NCI-H2196 (cell line): ENCODE data around the gene NRP2.

Experiments used
- DNase-seq: peaks from one replicate; lab custom pipeline; 2025; ENCODE audit not compliant: unreplicated experiment; lab: John Stamatoyannopoulos, UW

NRP2 gene

GRCh38 chr2:205686056-205686782 lies 3.9 kb downstream of the NRP2 start:
- no peak for DNase-seq

DNA sequence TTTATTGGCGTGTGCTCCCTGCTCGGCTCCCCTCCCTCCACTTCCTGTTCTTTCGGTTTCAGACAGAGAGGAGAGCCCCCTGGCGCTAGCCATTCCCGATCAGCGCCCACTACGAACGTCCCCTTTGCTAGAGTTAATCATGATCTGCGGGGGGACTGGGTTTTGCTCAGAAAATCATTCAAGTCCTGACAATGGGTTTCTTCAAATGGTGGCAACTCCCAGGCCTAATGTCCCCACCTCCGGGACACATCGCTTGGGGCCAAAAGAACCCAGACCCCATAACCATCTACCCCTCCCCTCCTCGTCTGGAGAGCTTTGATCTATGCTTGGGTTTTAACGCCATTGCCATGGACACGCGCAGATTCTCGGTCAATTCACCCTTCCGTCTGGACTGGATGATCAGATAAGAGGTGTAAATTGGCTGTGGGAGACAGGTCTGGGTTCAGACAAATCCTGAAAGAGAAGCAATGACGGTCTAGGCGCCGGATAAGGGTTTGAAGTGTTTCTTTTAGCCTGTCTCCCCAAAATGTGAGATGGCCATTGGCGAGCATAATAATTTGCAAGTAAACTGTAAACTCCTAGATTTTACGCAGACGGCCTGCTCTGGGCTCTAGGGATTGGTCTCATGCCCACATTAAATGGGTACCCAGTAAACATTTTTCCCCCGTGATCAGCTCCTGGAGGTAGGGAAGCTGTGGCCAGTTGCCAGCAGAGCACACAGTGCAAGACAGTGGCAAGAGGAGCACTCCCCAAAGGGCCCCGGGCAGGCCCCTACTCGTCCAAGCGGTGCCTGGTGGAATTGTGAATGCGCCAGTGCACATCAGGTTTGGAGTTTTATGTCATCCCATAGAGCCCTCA lies 4.7 kb downstream of the NRP2 start:
- no peak for DNase-seq

- DNase-seq: no peak
These were observed 5.3 kb downstream of the NRP2 start for GRCh38 chr2:205687641-205687956.

- no peak for DNase-seq
These were observed 6.3 kb downstream of the NRP2 start for GRCh38 chr2:205688417-205689200.

DNA sequence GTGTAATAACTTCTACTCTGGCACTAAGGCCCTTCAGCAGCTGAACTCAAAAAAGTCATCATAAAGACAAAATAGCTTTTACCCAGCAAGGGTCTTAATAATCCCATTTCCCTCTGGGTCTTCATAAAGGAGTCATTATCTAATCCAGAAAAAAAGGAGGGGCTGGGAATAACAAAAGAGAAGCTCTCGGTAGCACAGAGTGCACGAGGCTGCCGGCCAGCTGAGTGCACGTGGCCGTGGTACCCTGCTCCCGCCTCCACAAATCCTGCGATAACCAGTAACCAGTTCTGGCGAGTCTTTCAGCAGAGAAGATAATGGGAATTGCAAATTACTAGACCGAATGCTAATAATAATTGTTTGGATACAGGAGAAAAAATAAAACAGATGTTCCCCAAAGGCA lies 7.5 kb downstream of the NRP2 start:
- no peak for DNase-seq

GRCh38 chr2:205692104-205692503 lies 9.8 kb downstream of the NRP2 start:
- DNase-seq: no peak

DNA sequence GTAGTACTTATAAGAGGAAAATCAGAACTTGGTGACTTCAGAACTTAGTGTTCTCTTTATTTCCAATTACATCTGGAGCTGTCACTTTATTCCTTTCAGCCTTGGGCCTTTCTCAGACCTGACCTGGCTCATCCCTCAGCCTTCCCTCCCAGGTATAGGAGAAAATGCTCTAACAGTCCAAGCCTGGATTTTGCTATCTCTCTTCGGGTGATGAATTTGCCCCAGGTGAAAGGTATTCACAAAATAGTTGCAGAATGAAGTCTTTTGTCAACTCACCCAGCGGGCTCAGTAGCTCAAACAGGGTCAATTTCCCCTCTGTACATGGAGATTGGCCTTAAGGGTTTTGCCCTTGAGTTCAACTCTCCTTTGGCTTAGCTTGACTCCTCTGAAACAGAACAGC lies 12.0 kb downstream of the NRP2 start:
- DNase-seq: no peak

GRCh38 chr2:205695460-205695991 lies 13.2 kb downstream of the NRP2 start:
- DNase-seq: no peak

DNA sequence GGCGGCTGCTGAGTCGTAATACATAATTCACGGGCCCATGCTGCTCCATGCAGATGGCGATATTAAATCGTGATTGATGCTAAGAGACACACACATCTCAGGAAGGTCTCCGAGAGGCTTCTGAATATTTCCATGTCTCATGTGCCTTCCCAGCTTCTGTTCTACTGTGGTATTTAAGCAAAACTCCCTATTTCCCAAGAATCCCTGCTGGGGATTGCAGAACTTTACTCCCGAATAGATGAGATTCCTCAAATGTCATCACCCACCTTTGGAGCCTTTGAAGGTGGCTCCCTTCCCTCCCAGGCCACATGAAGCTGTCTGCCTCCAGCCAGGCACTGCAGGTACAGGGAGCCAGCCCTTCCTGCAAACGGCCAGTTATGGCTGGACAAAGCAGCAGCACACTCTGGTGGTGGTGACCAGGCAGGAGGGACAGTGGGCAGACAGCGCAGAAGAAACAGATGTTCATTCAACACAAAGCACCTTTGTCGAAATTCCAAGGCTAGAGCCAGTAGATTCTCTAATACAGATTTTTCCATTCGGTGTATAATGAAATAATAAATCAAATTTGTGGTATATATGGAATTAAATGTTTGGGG lies 14.1 kb downstream of the NRP2 start:
- no peak for DNase-seq

DNA sequence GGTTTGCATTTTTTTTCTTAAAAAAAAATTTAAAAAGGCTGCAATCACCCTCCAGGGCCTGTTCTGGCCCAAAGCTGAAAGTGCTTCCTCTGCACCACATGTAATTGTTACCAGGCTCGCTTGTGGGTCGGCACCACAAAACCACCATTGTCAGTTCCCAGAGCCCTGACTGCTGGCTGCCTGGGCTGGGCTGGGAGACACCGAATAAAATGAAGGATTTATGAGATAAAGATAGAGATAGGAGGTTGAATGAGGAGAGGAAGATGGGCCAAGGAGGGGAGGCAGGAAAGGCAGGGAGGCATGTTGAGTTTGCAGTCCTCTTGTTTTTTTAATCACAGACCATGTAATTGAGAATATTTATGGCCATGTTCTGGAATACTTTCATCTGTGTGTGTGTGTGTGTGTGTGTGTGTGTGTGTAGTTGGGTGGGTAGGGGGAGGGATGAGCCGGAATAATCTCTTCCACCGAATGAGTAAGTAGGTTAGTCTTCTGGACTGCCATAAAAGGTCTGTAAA lies 14.7 kb downstream of the NRP2 start:
- no peak for DNase-seq

- DNase-seq: no peak
These were observed 16.3 kb downstream of the NRP2 start for GRCh38 chr2:205698286-205699268.

GRCh38 chr2:205699515-205700289 lies 17.4 kb downstream of the NRP2 start:
- no peak for DNase-seq

DNA sequence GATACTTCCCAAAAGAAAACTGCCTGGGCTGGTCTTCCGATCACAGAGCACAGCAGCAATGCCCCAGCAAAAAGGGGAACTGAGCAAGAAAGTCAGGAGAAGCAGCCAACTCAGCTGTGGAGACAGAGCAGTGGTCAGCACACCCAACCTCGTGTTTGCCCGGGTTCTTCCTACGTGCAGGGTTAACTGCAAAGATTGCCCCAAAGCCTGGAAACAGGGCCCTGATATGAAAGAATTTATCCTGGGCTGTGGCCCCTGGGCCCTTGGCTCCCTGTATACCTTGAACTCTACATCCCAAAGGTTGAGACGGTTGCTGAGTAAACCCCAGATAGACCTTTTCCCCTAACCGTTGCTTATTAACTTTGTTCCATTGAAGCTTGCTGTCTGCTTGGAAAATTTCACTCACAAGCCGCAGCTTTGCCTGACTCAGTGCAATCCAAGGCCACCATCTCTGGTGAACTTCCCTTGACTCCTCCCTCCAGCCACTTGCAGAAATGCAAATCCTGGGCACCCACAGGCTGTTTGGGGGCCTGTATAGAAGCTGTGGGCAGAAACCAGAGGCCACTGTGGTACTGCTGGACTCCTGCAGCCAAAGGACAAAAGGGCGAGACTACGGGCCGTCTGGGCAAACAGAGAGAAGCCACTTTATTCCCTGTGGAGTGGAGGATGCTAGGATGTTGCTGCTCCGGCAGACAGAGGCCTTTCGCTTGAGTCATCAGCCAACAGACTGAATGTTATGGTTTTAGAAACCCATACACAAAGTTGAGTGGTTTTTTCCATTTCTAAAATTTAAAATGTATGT lies 18.2 kb downstream of the NRP2 start:
- DNase-seq: no peak

DNA sequence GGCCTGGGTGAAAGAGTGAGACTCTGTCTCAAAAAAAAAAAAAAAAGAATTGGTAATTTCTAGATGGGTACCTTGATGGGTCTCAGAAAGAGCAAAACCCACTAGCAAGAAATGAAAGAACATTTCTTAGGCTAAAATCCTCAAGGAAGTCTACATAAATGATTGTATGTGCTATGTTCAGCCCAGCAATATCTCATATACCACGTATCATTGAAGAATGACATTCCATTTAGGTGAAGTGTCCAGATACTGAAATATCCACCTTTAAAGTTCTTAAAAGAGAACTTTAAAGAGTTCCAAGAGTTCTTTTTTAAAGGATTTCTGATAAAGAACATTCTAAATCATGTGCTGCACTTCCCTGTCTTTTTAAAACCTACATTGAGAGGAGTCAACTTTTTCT lies 19.2 kb downstream of the NRP2 start:
- no peak for DNase-seq

DNA sequence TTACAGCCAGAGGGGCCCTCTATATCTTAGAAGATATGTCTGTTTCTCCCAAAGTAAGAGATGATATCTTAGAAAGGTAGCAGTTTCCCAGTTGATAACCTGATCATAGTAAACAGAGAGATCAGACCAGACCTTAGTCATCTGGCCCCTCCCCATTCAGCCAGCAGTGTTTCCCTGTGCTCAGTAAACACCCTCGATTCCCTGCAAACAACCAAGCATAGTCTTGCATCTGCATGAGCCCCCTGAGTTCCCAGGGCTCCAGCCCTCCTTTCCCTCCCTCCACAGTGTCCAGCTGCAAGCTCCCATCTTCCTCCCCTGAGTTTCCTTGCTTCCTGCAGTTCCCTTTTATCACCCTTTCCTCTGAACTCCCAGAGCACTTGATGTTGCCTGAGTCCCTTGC lies 20.3 kb downstream of the NRP2 start:
- no peak for DNase-seq

- no peak for DNase-seq
These were observed 21.3 kb downstream of the NRP2 start for GRCh38 chr2:205703471-205704126.

DNA sequence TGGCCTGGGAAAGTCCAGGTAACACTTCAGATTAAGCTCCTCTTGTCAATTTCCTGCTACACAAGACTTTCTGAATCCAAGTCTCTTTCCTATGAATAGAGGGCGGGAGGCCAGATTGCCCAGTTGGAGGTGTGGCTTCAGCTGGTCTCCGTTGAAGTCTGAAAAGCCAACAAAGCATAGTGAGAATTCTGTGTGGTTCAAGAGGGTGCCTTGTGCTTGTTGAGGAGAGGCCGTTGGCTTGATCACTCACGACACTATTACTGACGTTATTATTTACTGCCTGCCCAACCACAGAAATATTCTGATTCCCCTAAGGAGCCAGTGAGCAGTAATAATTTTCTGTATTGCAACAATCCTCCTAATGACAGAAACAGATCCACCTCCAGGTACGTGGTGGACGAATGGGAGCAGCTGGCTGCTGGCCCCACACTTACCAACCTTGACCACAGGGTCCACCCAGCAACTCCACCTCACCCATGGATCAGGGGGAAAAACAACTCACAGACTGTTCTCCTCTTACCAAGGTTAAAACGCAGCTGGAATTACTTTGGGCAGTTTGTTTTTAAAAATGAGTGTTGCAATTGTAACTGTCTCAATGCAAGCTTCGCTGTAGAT lies 21.9 kb downstream of the NRP2 start:
- no peak for DNase-seq
